Activated CD8-positive, alpha-beta memory T cell treated with anti-CD3 and anti-CD28 coated beads for 36 hours (primary cell): ENCODE data around the gene CDC6. TPM values are rescaled to one million over a fixed set of nuclear protein-coding genes. Genes with fewer than 3 reads are reported as not detected.

Source experiments
- CTCF ChIA-PET: fragments of 350-600 bp; sonication (Branson Sonifier 250); formaldehyde crosslinking; loops from one replicate; lab custom pipeline; 2021; ENCODE audit warnings: antibody characterized with exemption; lab: Charles Lee
- POLR2A ChIA-PET: fragments of 350-600 bp; sonication (Branson Sonifier 250); formaldehyde crosslinking; loops from one replicate; lab custom pipeline; 2021; ENCODE audit warnings: antibody characterized with exemption; lab: Charles Lee
- total RNA-seq, 2 experiments: library from RNA; stranded (reverse); gene quantifications; one replicate each; pipeline ENCODE4 v1.2.3, GENCODE V29; 2021

Gene CDC6
- total RNA-seq, 2 experiments from 2014 or later: 121 to 127 TPM

- ChIA-PET POLR2A (interaction anchor here (0.9 to 1.2 kb wide), 4 partner anchors 10 to 37 kb away, joined by 3 to 5 read pairs (median 3); no protein-coding TSS in a partner anchor), CTCF (interaction anchor here (0.6 to 3.0 kb wide), 7 partner anchors 8 to 44 kb away, joined by 3 to 14 read pairs (median 4); no protein-coding TSS in a partner anchor)
Observed at GRCh38 chr17:40325156-40326013, 37.7 kb downstream of the CDC6 start.

GRCh38 chr17:40326014-40326831, 38.5 kb downstream of the CDC6 start:
- ChIA-PET POLR2A (interaction anchor here (0.9 to 1.2 kb wide), 3 partner anchors 11 to 38 kb away, joined by 3 to 5 read pairs (median 3); no protein-coding TSS in a partner anchor), CTCF (interaction anchor here (0.9 to 3.0 kb wide), 6 partner anchors 9 to 35 kb away, joined by 3 to 14 read pairs (median 4); no protein-coding TSS in a partner anchor)

- CTCF ChIA-PET: interaction anchor here (0.9 to 3.0 kb wide), 5 partner anchors 12 to 107 kb away, joined by 3 to 14 read pairs (median 3); partner anchors contain the start of gene WIPF2
- POLR2A ChIA-PET: interaction anchor here (0.6 to 1.0 kb wide), 2 partner anchors 8 to 39 kb away, joined by 3 read pairs; no protein-coding TSS in a partner anchor
Observed at GRCh38 chr17:40326832-40327199, 39.1 kb downstream of the CDC6 start.

GRCh38 chr17:40327244-40327729, 39.6 kb downstream of the CDC6 start:
- ChIA-PET CTCF (interaction anchor here (0.9 to 3.0 kb wide), 7 partner anchors 12 to 108 kb away, joined by 3 to 14 read pairs (median 3); partner anchors contain the start of gene WIPF2), POLR2A (interaction anchor here (0.5 to 1.0 kb wide), 3 partner anchors 8 to 183 kb away, joined by 3 to 4 read pairs (median 3); no protein-coding TSS in a partner anchor)

- ChIA-PET CTCF (interaction anchor here (0.7 to 3.0 kb wide), 7 partner anchors 11 to 108 kb away, joined by 3 to 14 read pairs (median 3); partner anchors contain the start of gene WIPF2), POLR2A (interaction anchor here (0.5 to 1.0 kb wide), 2 partner anchors 40 to 183 kb away, joined by 3 to 4 read pairs; no protein-coding TSS in a partner anchor)
Observed at GRCh38 chr17:40327735-40328385, 40.2 kb downstream of the CDC6 start.

- CTCF ChIA-PET: interaction anchor here (0.7 to 1.4 kb wide), 4 partner anchors 11 to 27 kb away, joined by 3 to 6 read pairs (median 3); no protein-coding TSS in a partner anchor
- POLR2A ChIA-PET: no interaction called here
Observed at GRCh38 chr17:40328386-40328766, 40.7 kb downstream of the CDC6 start.

GRCh38 chr17:40329839-40330794, 42.4 kb downstream of the CDC6 start:
- ChIA-PET POLR2A (interaction anchor here (0.6 to 1.0 kb wide), 3 partner anchors 9 to 1156 kb away, joined by 3 to 5 read pairs (median 3); no protein-coding TSS in a partner anchor), CTCF (interaction anchor here (0.8 to 3.3 kb wide), 7 partner anchors 8 to 128 kb away, joined by 3 to 11 read pairs (median 4); no protein-coding TSS in a partner anchor)

GRCh38 chr17:40330850-40331470, 43.3 kb downstream of the CDC6 start:
- POLR2A ChIA-PET: interaction anchor here (0.6 to 1.0 kb wide), 2 partner anchors 10 to 1157 kb away, joined by 3 to 5 read pairs; no protein-coding TSS in a partner anchor
- CTCF ChIA-PET: interaction anchor here (0.6 to 3.3 kb wide), 8 partner anchors 9 to 220 kb away, joined by 3 to 11 read pairs (median 4); no protein-coding TSS in a partner anchor

GRCh38 chr17:40331743-40332641, 44.3 kb downstream of the CDC6 start:
- POLR2A ChIA-PET: no interaction called here

GRCh38 chr17:40333781-40334448, 46.2 kb downstream of the CDC6 start:
- ChIA-PET CTCF (interaction anchor here (0.9 to 1.4 kb wide), 2 partner anchors 10 to 21 kb away, joined by 3 to 6 read pairs; no protein-coding TSS in a partner anchor), POLR2A (no interaction called here)

More at GRCh38 chr17:40331743-40332641, 44.3 kb downstream of the CDC6 start:
- CTCF ChIA-PET: interaction anchor here (1.4 to 3.3 kb wide), 2 partner anchors 13 to 130 kb away, joined by 3 to 11 read pairs; no protein-coding TSS in a partner anchor

GRCh38 chr17:40335620-40336019, 47.9 kb downstream of the CDC6 start:
- ChIA-PET POLR2A (interaction anchor here (1.0 kb wide), 1 partner anchor 9 kb away, joined by 3 read pairs; no protein-coding TSS in a partner anchor), CTCF (no interaction called here)

- ChIA-PET CTCF (no interaction called here), POLR2A (interaction anchor here (0.7 kb wide), 1 partner anchor 12 kb away, joined by 3 read pairs; no protein-coding TSS in a partner anchor)
Observed at GRCh38 chr17:40337351-40337750, 49.7 kb downstream of the CDC6 start.

GRCh38 chr17:40338058-40338457, 50.4 kb downstream of the CDC6 start:
- ChIA-PET CTCF (no interaction called here), POLR2A (no interaction called here)

GRCh38 chr17:40338941-40339649, 51.4 kb downstream of the CDC6 start:
- POLR2A ChIA-PET: no interaction called here
- CTCF ChIA-PET: interaction anchor here (0.6 to 1.7 kb wide), 5 partner anchors 11 to 27 kb away, joined by 3 to 5 read pairs (median 4); no protein-coding TSS in a partner anchor
